ENCODE data around the gene APBA2.

APBA2 gene

GRCh38 chr15:28897861-28898585 is 12.2 kb downstream of the APBA2 start:
- DNase-seq = no peak

DNA sequence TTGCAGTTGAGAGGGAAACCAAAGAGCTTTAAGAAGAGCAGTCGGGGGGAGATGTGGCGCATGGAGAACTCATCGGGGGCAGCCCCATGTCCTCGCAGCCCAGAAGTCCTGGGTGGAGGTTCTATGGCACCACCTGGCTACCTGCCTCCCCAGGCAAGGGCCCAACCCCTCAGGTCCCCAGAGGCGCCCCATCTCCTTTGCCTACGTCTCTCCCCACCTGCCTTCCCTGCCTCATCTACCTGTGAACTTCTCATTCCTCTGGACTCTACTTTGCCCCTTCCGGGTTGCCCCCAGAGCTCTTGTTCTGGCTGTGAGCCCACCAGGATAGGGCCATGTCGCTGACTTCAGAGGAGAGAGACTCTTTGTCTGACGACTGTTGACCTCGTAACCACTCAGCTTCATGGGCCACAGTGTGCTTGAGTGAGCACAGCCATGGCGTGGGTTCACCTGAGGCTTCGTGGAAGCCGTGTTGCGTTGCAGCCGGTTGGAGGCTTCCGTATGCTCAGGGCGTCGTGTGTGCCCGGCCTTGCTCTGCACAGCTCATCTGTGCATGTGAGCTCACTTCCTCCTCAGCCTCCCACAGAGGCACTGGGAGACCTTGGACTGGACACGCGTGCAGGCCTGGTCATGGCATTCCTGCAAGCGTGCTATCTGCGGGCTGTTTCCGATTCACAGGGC is 13.4 kb downstream of the APBA2 start:
- no peak for DNase-seq

- DNase-seq = no peak
These were observed 14.5 kb downstream of the APBA2 start for GRCh38 chr15:28900041-28900891.

DNA sequence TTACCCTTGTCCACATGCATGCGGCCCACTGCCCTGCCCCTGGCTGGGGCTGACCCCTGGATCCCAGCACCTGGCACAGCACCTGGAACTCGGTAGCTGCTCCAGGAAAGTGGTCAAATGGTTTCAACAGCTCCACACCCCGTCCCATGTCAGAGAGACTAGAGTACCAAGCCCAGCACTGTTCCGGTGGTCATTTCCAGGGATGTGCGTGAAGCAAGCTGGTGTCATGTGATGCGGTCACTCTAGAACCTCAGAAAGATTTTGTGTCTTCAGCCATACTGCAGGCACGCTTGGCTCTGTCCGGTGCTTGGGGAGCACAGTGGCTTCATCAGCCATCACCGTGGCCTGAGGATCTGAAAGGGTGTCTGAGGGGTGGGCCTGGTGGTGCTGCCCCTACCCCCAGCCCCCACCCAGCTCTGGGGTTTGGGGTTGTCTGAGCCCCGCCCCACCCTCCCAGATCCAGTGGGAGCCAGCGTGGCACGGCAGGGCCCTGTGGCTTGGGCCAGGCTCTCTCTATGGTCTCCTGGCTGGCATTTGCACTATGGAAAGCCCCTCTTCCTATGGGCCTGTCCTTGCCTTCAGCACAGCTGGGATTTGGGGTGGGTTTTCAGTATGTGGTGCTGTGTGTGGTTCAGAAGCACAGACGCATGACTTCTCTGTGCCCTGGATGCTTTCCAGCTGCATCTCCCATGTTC is 15.3 kb downstream of the APBA2 start:
- no peak for DNase-seq

DNA sequence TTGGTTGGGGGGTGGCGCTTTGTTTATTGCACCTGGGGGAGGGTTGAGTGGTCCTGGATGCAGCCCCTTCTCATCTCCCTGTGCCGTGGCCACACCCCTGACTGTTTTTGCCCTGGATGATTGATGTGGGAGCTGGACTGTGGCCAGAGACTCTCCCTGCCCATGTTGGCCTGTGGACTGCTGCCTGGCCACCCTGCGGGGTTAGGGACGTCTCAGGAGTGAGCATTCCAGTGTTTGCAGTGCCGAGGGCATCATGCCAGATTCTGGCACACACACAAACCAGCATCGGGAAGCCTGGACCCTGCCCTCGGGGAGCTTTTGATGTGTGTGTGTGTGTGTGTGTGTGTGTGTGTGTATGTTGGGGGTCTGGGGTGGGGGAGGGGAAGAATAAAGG is 15.8 kb downstream of the APBA2 start:
- no peak for DNase-seq

- DNase-seq = no peak
These were observed 16.4 kb downstream of the APBA2 start for GRCh38 chr15:28901987-28902745.

DNA sequence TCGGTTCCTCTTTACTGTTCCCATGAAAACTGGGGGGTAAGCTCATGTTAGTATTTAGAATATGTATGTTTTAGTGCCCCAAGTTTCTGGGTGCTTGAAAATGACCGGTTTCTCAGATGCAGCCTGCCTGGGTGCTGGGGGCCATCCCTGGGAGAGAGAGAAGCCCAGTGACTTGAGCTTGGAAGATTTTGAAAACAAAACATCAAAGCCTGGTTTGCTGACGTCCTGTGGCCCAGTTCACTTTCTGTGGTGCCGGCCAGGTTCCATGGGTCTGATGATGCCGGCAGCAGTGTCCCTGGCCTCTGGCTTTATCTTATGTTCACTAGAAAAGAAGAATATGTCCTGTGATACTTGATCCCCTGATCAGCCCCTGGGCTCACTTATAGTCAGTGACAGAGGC is 17.1 kb downstream of the APBA2 start:
- DNase-seq = no peak

GRCh38 chr15:28903555-28903954 is 17.8 kb downstream of the APBA2 start:
- no peak for DNase-seq

DNA sequence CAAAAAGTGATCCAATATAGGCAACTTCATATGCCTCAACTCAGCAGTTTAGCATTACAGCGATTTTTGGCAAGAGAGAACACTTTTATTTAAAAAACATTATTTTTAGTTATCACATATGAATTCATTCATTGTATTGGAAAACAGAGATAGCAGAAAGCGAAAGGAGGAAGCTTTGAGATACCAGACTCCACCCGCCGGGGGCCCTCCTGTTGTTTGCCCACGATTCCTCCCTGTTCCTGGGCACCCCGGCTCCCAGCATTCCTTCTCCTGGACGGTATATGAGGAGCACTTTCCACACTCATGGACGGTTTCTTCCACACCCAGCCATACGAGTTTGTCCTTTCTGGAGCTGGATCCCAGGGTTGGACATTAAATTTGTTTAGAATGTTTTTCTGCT is 18.2 kb downstream of the APBA2 start:
- DNase-seq = no peak

- DNase-seq = no peak
These were observed 19.0 kb downstream of the APBA2 start for GRCh38 chr15:28904541-28905315.

- no peak for DNase-seq
These were observed 21.7 kb downstream of the APBA2 start for GRCh38 chr15:28907338-28907960.

DNA sequence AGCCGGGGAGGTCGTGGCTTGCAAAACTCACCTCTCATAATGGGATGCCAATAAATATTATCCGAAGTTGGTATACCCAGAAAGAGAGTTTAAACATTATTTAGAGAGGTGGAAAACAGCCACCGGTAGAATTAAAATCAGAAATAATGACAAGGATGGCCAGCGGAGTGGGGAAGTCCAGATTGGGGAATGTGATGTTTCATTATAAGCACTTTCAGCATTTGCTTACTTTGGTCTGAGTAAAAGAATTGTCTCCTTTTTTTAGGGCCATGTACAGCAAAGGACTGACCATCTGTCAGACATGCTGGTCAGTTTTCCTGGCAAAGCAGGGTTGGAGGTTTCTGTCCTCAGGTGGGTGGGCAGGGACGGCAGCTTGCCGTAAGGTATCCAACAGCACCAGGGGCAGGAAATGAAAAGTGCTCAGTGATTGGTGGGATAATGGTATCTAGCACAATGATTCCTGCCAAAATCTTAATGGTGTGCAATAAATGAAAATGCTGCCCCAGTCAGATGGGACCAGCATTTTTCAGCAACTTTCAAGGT is 24.3 kb downstream of the APBA2 start:
- no peak for DNase-seq

DNA sequence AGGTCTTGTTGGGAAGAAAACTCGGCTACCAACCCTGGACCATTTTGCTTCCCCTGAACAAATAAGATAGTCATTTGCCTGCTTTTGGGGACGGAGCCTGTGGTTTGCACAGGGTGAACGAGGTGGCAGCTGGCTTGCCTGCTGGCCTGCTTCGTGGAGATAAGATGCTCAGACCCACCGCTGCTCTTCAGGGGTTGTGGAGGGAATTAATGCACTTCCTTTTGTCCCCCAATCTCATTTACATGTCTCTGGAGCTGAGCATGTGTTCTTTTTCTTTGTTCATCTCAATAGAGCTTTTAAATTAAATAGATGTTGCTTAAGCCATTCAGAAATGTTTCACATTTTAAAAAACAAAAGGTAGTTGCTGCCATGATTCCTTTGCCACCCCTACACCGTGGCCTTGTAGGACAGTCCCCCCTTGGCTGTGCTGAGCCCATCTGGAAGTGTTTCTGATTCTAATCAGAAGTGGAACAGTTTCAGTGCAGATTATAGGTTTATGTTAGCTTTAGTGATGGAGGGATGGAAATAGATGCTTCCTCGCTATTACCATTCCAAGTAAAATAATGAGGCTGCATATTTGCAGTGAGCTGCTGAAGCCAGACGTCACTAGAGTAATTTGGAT is 25.6 kb downstream of the APBA2 start:
- DNase-seq = no peak

- peak; percentile 71 for DNase-seq
These were observed 26.6 kb downstream of the APBA2 start for GRCh38 chr15:28912422-28912821.

- DNase-seq = peak; percentile 68
These were observed 27.5 kb downstream of the APBA2 start for GRCh38 chr15:28913171-28913765.

DNA sequence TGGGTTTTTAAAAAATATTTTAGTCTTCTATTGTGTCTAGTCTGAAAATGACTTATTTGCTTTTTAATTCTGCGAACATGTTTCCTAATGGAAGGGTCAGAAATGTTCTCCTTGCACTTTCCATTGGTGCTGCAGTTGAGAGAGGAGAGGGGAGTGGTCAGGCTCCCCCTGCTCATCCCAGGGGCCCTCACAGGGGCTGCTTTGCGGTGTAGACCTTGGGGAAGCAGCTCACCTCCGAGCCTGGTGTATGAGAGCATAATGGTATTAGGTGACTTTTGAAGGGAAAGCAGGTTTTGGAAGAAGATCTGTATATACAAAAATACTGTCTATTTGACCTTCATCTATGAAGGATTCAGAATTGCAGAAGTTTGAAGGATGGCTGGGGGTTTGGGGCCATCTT is 28.3 kb downstream of the APBA2 start:
- DNase-seq = no peak

- no peak for DNase-seq
These were observed 28.8 kb downstream of the APBA2 start for GRCh38 chr15:28914483-28915023.

DNA sequence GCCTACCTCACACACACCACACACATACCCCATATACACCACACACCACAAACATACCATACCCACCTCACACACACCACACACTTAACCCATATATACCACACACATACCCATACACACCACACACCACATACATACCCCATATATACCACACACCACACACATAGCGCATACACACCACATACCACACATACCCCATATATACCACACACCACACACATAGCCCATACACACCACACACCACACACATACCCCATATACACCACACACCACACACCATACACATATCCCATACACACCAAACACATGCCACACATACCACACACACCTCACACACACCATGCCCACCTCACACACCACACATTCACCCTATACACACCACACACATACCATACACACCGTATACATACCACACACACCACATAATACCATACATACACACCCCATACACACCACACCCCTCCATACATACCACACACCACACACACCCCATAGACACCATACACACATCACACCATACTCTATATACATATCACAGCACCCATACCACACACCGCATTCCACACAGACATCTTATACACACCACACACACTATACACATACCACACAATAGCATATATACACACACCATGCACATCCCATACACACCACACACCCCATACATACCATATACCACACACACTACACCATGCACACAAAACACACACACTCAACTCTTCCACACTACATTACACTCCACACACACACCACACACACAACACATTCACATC is 29.5 kb downstream of the APBA2 start:
- no peak for DNase-seq

GRCh38 chr15:28915935-28916334 is 30.2 kb downstream of the APBA2 start:
- DNase-seq = no peak
